Measurements from ENCODE around the gene BRD7. TPM values are rescaled to one million over a fixed set of nuclear protein-coding genes. Genes with fewer than 3 reads are reported as not detected.

Gene BRD7
- total and polyA plus RNA-seq, 2 of the 4 experiments (the other 2 are of a cell fraction) = 24.8 to 29.9 TPM

DNA sequence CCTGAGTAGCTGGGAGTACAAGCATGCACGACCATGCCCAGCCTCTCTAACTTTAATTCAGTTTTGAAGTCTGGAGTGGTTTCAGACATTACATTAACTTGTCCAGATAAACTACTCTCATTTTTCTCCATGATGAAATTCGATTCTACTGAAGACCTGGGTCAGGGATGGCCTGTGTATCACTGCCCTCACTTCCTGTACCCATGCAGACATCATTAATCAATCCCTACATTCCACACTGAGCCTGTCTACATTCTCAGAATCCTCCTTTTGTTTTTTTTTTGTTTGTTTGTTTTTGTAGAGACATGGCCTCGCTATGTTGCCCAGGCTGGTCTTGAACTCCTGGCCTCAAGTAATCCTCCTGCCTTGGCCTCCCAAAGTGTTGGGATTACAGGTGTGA, 79.9 kb downstream of the BRD7 start:
- 33% methylated on average over 1 of the region's 3 CpGs; no CpG with 5 or more reads in 1 of the 2 experiments for WGBS, 2 experiments (ENCODE audit: extremely low coverage in 2 of 2, insufficient read length in 1 of 2)
- dilution Hi-C loops (cut with HindIII; ENCODE audit: low sequenced_read_pairs, unreplicated experiment) = no loop called here
- POLR2A ChIA-PET (ENCODE audit: unreplicated experiment) = no interaction called here

More for the DNA sequence above, 79.9 kb downstream of the BRD7 start:
- Histone ChIP-seq H3K9me1 (ENCODE audit: insufficient read depth, low read length) (no peaks in the 10 kb centered on the region; the same call in 1 of the 2 replicates), H2BK120ac (ENCODE audit: low read depth, low read length) (no peak overlapping the region), H2BK5ac (ENCODE audit: low read depth, low read length, poor library complexity, severe bottlenecking) (no peak overlapping the region), H2AK5ac (ENCODE audit: low read depth, low read length) (no peak overlapping the region), H4K91ac (ENCODE audit: insufficient read depth, low read depth, low read length) (no peak overlapping the region), H4K20me1 (ENCODE audit: insufficient read depth, low read length) (peaks cover 14% of the 10 kb centered on the region; the same call in 1 of the 2 replicates), H3K56ac (ENCODE audit: extremely low read depth, insufficient read depth, low read length) (no peak overlapping the region), H4K8ac (ENCODE audit: low read depth in 2 of 2, low read length in 2 of 2) (no peak overlapping the region), H3K27ac (ENCODE audit: insufficient read depth, low read length) (no peak overlapping the region), H2BK15ac (ENCODE audit: low read depth, low read length) (no peak overlapping the region), H2AK9ac (replicated peaks; ENCODE audit: low read depth, low read length, poor library complexity) (no peak overlapping the region), H3K18ac (ENCODE audit: low read depth, low read length) (no peak overlapping the region), H3K14ac (replicated peaks; ENCODE audit: low read depth, low read length) (no peak overlapping the region), H3K79me1 (ENCODE audit: low read depth in 1 of 2, low read length in 2 of 2) (peaks cover 7 to 24% of the 10 kb centered on the region in 2 experiments; a peak in 3 of 4 replicates), H3K4ac (ENCODE audit: low read depth, low read length) (no peak overlapping the region), H3K9ac (ENCODE audit: low read depth, low read length) (no peak overlapping the region), H3K4me3 (ENCODE audit: insufficient read depth, low read depth, low read length) (no peak overlapping the region), H3K4me2 (ENCODE audit: low read depth, low read length) (no peak overlapping the region), H3K23ac (ENCODE audit: low read depth, low read length) (no peak overlapping the region), H4K5ac (ENCODE audit: low read depth, low read length) (no peak overlapping the region), H3K4me1 (ENCODE audit: control insufficient read depth, insufficient read depth, low read length) (0 out of 2 replicates have a peak, but pooled peaks cover 4% of the 10 kb centered on the region), H2BK20ac (ENCODE audit: low read depth, low read length) (no peak overlapping the region), H3K36me3 (ENCODE audit: control insufficient read depth, insufficient read depth, low read length) (peaks cover 9% of the 10 kb centered on the region; the same call in 1 of the 2 replicates), H3K9me3 (ENCODE audit: control insufficient read depth, insufficient read depth, low read length) (peaks cover 2% of the 10 kb centered on the region; the same call in 1 of the 2 replicates), H3K27me3 (ENCODE audit: control insufficient read depth, insufficient read depth, low read length) (no peaks in the 10 kb centered on the region), H2AFZ (replicated peaks; ENCODE audit: low read length, poor library complexity) (no peak overlapping the region)
- in situ Hi-C loops (cut with MboI; ENCODE audit: low sequenced_read_pairs) (no loop called here), intact Hi-C loops (cut with micrococcal nuclease) (no loop called here)
- DNase-seq (no peak), ATAC-seq (ENCODE audit: low read depth) (no peak)
- no TSS peak for BruUV-seq (replicated peaks)
- TF ChIP-seq RAD21 (IDR thresholded peaks at IDR 0.05; ENCODE audit: low read length) (no peak), RFX5 (IDR thresholded peaks at IDR 0.05; ENCODE audit: low read depth, low read length) (no peak), BHLHE40 (IDR thresholded peaks at IDR 0.05; ENCODE audit: low read depth, low read length) (no peak), CEBPB (IDR thresholded peaks at IDR 0.05; ENCODE audit: low read depth, low read length) (no peak)
- TF ChIP-seq, protein P1, sequence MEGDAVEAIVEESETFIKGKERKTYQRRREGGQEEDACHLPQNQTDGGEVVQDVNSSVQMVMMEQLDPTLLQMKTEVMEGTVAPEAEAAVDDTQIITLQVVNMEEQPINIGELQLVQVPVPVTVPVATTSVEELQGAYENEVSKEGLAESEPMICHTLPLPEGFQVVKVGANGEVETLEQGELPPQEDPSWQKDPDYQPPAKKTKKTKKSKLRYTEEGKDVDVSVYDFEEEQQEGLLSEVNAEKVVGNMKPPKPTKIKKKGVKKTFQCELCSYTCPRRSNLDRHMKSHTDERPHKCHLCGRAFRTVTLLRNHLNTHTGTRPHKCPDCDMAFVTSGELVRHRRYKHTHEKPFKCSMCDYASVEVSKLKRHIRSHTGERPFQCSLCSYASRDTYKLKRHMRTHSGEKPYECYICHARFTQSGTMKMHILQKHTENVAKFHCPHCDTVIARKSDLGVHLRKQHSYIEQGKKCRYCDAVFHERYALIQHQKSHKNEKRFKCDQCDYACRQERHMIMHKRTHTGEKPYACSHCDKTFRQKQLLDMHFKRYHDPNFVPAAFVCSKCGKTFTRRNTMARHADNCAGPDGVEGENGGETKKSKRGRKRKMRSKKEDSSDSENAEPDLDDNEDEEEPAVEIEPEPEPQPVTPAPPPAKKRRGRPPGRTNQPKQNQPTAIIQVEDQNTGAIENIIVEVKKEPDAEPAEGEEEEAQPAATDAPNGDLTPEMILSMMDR (conservative IDR thresholded peaks at IDR 0.05; ENCODE audit: low read depth, low read length) = no peak
- TF ChIP-seq, protein P2, sequence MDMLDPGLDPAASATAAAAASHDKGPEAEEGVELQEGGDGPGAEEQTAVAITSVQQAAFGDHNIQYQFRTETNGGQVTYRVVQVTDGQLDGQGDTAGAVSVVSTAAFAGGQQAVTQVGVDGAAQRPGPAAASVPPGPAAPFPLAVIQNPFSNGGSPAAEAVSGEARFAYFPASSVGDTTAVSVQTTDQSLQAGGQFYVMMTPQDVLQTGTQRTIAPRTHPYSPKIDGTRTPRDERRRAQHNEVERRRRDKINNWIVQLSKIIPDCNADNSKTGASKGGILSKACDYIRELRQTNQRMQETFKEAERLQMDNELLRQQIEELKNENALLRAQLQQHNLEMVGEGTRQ (IDR thresholded peaks at IDR 0.05; ENCODE audit: low read depth, low read length) = no peak
- CTCF ChIA-PET = no interaction called here

All from IMR-90 (cell line).